GM19328 (cell line): ENCODE data around the gene LCA5L.
"Not testable (repeated sequence)": the region's sequence is repeated elsewhere in the genome, so short reads cannot be mapped to it uniquely, and the experiment has no call there.

Experiments
- ATAC-seq: cut with Tn5 transposase; IDR thresholded peaks from one replicate; pipeline ENCODE4 v1.9.1; 2021; ENCODE audit warnings: mild to moderate bottlenecking, moderate library complexity; ENCODE audit not compliant: unreplicated experiment

LCA5L gene

DNA sequence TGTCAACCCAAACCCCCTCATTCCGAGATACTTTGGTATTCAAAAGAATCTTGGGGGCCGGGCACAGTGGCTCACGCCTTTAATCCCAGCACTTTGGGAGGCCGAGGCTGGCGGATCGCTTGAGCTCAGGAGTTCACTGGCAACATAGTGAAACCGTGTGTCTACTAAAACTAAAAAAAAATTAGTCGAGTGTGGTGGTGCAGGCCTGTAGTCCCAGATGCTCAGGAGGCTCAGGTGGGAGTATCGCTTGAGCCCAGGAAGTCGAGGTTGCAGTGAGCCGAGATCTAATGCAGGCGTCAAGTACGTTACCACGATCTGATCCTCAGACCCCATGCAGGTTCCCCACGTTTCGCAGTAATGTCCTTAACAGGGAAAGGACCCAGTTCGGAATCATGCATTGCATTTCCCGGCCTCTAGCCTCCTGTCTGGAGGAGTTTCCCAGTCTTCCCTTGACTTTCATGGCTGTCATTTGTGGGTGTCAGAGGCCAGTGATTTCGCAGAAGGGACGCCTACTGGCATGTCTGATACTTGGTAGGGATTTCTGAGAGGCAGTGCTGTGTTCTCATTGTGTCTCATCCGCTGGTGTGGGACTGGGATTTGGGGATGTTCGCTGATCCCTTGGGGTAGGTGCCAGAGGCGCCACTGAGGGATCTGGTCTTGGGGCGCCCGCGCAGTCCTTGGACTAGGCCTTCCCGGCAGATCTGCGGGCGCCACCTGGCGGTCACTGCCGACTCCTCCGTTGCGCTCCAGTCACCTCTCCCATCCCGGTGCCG, 57.4 kb downstream of the LCA5L start:
- ATAC-seq = peak; percentile 61

DNA sequence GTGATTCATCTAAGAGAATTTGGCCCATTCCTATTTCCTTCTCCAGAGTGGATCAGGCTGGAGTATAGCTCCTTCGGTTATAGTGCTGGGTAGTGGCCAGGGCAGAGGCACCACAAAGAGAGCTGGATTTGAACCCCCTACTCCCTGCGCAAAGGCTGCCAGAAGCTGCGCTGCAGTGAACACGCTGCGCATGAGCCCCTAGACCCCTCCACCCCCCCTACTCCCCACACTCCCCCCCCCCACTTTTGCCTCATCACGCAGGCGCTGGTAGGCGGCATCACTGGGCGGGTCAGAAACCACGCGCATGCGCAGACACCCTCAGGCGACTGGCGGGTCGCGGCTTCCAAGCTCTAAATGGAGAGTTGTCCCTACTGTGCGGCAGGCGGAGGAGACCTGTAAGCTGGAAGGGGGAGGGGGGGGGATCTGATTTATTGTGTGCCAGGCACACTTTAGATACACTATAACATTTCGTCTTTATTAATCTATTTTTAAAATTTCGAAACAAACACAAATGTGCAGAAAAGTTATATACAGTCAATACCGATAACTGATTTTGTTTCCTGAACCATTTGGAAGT, 58.0 kb downstream of the LCA5L start:
- no peak for ATAC-seq

DNA sequence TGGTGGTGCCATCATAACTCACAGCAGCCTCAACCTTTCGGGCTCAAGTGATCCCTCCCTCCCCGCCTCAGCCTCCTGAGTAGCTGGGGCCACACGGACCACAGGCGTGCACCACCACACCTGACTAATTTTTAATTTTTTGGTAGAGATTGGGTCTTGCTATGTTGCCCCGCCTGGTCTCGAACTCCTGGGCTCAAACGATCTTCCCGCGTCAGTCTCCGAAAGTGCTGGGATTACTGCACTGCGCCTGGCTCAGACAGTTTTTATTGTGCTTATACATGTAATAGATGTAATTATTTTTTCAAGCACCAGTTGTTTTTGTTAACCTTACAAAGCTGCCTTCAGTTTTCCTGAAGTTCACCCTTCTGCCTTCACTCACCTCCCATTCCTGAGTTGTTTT, 58.7 kb downstream of the LCA5L start:
- no peak for ATAC-seq

DNA sequence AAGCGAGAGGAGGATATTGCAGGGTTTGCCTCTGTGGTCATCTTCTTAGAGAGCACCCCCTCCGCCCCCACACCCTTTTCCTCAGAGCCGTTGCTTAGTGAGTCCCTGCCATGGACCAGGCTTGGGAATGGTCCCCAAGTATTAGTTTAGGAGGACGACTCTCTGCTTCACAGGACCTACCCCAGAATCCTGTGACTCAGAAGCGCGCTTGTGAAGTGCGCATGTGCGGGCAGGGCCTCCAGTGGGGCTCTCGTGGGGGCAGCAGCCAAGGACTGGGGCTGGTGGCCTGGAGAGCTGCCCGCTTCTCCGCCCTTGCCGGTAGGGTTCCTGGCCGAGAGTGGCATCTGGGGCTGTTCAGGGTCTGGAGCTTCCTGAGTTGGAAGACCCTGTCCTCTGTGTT, 59.4 kb downstream of the LCA5L start:
- no peak for ATAC-seq

DNA sequence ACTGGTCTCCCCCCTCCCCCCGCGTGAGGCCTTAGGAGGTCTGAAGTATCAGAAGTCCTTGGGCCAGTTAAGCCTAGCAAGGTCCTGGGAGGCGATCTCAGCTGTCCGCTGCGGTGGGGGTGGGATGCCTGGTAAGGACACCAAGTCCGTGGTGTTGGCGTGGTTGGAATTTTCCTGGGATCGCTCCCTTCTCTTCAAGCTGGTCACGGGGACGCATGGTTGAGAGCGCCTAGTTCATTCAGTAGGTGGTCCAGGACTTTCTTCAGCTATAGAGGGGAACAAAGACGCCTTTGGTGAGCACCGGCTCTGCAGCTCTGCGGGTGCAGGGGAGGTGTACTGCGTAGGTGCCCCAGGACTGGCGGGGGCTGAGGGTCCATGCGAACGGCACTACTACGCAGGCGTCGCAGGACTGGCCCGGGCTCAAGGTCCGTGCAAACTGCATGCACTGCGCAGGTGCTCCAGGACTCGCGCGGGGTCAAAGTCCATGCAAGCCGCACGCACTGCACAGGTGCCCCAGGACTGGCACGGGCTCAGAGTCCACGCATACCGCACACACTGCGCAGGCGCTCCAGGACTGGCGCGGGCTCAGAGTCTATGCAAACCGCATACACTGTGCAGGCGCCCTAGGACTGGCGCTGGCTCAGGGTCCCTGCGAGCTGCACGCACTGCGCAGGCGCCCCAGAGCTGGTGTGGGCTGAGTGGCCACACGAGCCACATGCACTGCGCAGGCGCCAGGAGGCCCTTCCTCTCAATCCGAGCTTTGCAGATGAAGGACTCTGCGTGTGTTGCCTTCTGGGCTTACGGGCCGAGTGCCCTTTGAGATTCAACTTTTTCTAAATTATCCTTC, 60.1 kb downstream of the LCA5L start:
- no peak for ATAC-seq

DNA sequence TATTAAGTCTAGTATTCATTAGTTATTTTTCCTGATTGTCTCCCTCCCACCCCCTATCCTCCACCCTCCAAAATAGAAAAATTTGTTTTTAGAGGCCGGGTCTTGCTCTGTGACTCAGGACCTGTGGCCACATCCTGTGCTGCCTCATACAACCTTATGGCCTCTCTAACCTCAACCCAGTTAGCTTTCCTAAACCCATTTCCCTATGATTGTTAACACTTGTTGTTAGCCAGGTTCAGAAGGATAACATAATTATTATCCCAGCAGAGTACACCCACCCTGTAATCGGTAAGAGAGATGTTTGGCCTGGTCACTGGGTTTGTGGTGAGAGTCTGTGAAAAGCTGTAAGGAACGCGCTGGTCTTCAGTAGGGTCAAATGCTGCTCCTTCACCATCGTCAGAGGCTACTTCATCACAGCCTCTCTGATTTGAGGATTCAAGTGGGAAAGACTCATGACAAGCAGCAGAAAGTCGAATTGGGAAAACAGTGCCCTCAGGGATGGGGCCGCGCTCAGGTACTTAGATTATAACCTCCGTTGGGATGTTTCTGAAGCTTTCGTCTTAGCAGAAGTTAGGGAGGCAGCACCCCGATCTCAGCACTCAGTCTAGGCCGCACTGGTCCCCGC, 60.8 kb downstream of the LCA5L start:
- ATAC-seq = no peak

DNA sequence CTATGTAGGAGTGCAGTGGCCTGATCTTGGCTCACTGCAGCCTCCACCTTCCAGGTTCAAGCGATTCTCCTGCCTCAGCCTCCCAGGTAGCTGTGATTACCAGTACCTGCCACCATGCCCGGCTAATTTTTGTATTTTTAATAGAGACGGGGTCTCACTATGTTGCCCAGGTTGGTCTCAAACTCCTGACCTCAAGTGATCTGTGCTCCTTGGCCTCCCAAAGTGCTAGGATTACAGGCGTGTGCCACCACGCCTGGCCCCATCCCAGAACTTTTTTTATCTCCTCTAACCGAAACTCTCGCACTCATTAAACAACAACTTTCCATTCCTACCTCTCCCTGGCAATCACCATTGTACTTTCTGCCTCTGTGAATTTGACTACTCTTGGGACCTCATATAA, 63.5 kb downstream of the LCA5L start:
- not testable (repeated sequence) for ATAC-seq

DNA sequence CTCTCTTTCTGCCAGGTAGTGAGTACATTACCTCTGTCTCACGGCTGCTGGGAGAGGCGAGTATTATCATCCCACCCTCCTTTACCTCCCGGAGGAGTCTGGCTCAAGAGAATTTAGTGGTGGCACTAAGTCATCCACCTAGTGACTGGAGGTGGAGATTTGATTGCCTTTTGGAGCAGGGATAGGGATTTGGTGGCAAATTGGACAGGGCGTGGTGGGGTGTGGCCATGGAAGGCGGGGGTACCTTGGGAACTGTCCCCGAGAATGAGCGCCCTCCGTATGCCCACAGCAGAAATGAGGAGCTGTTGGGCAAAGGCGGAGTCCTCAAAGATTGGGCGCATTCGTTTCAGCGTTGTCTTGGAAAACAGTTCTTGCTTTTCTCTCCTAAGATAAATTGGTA, 64.6 kb downstream of the LCA5L start:
- ATAC-seq = no peak

DNA sequence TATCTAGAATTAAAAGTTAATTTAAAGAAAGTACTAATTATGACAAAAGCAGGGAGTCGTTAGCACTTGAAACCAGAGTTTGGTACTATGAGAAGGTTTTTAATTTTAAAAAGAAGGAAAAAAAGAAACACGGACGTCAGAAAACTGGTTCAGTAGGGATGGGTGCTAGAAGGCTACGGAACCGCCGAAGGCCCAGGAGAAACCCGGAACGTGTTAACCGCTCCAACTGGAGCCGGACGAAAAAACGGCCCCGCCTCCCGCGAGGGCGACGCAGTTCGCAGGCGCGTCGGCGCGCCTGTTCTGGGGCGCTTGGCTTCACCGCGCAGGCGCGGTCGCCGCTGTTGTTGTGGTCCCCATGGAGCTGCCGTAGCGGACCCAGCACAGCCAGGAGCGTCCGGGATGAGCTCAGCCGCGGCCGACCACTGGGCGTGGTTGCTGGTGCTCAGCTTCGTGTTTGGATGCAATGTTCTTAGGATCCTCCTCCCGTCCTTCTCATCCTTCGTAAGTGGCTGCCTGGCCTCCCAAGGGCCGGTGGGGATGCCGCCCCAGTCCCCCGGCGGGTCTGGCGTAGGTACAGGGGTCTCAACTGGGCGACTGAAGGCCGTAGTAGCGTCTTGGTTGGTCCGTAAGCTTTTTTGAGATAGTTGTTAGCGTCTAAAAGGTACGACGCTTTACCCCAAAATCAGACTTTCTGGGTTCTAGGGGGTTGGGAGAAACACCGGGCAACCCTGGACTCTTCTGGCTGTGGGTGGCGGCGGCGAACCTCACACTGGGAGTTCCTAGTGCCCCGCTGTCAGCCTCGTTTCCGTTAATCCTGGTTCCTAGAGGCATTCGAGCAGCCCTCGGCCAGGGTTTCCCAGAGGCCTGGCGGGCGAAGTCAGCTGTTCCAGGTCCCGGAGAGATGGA, 65.3 kb downstream of the LCA5L start:
- ATAC-seq = peak; percentile 96

DNA sequence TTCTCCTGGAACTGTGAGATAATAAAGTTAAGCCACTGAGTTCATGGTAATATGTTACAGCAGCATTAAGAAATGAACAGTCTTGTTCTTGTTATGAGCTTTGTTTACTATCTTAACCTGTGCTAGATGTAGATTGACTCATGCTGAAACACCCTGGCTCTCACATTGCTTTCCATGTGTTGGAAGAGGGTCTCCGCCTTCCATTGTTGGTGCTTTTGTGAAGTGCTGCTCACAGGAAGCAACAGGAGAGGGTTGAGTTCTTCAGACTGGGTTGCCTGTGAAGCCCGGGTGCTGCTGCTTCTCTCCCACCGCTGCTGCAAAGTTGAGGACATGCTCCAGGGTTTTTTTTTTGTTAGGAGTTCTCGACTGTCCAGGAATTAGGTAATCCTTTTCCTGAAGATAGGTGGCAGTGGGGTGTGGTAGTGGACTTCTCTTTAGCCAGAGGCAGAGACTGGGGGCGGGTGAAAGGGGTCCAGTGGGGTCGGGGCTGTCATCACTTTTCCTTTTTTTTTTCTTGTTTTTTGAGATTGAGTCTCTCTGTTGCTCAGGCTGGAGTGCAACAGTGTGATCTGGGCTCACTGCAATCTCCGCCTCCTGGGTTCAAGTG, 68.0 kb downstream of the LCA5L start:
- no peak for ATAC-seq

DNA sequence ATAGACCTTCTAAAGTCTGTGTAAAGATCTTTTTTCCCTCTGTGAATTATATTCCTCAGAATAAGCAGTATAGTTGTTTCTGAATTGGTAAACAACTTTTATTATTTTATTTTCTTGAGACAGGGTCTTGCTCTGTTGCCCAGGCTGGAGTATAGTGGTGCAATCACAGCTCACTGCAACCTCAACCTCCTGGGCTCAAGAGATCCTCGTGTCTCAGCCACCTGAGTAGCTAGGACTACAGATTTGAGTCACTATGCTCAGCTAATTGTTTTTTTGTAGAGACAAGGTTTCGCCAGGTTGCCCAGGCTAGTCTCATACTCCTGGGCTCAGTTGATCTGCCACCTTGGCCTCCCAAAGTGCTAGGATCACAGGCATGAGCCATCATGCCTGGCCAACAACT, 70.1 kb downstream of the LCA5L start:
- no peak for ATAC-seq

DNA sequence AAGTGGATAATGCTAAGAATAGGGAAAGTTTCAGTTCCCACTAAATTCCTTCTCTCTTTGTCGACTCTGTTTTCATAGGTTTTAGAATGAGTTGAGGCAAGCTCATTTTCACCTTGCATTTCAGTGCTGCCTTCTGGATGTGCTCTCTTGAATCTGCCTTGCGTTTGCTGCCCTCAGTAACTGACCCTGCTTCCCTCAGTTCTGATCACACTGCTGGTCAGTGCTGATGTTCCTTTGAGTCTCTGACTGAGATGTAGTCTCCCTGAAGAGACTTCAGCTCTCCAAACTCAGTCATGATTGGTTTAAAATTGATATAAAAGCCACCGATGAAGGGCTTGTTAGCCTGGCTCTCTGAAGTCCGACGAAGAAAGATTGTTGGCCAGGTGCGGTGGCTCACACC, 71.5 kb downstream of the LCA5L start:
- no peak for ATAC-seq

DNA sequence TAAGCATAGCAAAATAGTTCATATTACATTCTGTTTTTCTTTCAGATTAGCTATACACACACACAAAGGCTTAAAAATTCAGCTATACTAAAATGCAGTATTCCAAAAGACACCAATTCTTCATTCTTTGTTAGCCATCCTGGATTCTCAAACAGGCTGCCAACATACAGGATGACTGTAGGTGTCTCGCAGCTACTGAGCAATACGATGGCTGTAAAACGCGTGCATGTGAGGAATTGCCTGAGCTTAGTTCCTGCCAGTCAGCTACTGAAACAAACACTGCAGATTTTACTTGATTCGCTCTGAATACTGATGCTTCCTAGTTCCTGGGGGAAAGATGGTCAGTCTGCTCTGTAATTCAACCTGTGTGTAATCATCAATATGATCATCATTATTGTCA, 71.9 kb downstream of the LCA5L start:
- ATAC-seq = no peak

DNA sequence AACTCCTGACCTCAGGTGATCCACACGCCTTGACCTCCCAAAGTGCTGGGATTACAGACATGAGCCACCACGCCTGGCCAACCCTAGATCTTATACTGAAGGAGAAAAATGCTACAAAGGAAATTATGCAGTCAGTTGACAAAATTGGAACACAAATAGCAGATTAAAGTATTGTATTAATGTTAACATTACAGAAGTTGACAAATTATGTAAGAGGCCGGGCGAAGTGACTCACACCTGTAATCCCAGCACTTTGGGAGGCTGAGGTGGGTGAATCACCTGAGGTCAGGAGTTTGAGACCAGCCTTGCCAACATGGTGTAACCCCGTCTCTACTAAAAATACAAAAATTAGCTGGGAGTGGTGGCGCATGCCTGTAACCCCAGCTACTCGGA, 75.7 kb downstream of the LCA5L start:
- ATAC-seq = not testable (repeated sequence)

DNA sequence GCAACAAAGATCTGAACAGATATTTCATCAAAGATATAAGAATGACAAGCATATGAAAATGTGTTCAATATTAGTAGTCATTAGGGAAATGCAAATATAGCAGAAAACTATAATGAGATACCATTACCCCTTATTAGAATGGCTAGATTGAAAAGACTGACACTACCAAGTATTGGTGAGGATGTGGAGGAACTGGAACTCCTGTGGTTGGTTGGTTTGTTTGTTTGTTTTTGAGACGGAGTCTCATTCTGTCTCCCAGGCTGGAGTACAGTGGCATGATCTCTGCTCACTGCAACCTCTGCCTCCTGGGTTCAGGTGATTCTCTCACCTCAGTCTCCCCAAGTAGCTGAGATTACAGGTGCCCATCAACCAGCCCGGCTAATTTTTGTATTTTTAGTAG, 77.8 kb downstream of the LCA5L start:
- ATAC-seq = no peak

DNA sequence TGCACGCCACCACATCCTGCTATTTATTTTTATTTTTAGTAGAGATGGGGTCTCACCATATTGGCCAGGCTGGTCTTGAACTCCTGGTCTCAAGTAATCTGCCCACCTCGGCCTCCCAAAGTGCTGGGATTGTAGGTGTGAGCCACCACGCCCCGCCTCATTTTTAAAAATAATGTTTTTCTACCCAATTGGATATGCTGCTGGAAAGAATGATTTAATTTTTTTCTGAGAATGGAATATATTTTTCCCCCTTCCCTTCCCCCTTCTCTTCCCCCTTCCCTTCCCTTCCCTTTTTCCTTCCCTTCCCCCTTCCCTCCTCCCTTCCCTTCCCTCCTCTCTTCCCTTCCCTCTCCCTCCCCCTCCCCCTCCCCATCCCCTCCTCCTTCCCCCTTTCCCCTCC, 79.0 kb downstream of the LCA5L start:
- ATAC-seq = no peak

DNA sequence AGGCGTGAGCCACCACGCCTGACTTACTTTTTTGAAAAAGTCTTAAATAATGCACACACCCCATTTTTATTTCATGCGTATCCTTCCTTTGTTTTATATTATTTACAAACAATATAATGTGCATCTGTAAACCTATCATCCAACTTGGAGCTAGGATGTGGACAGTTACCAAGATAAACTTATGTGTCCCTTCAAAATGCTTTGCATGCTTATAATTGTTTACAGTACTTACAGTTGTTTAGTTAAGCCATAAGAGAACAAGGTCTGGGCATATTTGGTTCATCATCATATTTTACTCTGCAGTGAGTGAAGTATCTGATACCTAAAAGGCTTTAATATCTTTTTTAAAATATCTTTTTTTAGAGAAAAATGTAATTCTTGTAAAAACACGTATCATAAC, 80.6 kb downstream of the LCA5L start:
- no peak for ATAC-seq

DNA sequence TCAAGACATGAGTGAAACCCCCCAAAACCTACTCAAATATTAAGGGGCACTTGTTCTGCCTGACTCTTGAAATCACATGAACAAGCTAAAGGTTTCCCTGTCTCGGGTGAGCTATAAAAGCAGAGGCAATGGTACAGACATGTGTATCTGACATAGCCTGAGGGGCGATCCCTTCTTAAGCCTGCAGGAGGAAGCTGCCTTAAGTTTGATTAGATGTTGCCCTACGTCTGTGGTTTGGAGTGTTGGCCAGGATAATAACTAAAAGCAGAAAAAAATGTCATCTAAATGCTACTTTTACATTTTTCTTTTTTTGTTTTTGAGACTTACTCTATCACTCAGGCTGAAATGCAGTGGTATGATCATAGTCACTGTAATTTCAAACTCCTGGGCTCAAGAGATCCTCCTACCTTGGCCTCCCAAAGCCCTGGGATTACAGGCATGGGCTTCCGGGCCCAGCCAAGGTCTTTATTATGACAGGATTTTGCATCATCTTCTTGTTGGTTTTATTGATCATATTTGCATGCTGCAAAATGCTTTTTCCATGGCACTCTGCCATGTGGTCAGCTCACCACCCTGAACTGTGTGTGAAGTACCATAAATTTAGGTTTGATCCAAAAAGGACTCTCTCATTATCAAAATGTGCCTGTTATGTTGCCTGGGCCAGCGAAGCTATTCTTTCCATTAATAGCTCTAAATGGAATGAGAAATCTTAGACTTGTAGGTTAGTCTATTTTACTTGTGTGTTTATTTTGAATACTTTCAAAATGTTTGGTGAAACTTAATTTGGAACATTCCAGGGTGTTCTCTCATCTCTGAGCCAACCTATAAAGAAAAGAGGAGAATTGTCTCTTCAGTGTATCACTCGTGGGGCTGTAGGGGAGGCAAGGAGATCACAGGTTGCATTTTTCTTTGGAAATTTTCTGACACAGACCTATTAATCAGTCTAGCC, 81.7 kb downstream of the LCA5L start:
- ATAC-seq = no peak

DNA sequence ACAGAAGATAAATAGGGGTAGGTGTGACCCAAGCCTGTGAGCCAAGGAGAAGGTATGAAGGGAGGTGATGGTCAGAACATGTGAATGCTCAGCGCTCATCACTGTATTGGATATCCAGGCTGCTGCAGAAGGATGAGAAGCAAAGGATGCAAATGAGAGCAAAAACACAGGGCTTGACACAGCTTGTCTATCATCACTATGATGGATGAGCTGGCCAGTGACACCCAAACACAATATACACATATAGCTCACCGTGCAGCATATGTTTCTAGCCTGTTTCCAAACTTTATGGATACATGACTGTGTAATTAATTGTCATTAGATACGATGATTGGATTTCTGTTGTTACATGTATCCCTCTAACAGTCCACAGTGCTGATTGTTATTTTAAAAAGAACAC, 82.8 kb downstream of the LCA5L start:
- no peak for ATAC-seq
